IPS-NIHi7 (cell line): Measurements from ENCODE around the gene CALCOCO1.
"Not testable (repeated sequence)": the region's sequence is repeated elsewhere in the genome, so short reads cannot be mapped to it uniquely, and the experiment has no call there.

Source experiments
- DNase-seq: peaks from one replicate; pipeline ENCODE4 v3.0.0; 2012; ENCODE audit warnings: mixed read lengths; ENCODE audit errors: extremely low spot score

The CALCOCO1 gene

DNA sequence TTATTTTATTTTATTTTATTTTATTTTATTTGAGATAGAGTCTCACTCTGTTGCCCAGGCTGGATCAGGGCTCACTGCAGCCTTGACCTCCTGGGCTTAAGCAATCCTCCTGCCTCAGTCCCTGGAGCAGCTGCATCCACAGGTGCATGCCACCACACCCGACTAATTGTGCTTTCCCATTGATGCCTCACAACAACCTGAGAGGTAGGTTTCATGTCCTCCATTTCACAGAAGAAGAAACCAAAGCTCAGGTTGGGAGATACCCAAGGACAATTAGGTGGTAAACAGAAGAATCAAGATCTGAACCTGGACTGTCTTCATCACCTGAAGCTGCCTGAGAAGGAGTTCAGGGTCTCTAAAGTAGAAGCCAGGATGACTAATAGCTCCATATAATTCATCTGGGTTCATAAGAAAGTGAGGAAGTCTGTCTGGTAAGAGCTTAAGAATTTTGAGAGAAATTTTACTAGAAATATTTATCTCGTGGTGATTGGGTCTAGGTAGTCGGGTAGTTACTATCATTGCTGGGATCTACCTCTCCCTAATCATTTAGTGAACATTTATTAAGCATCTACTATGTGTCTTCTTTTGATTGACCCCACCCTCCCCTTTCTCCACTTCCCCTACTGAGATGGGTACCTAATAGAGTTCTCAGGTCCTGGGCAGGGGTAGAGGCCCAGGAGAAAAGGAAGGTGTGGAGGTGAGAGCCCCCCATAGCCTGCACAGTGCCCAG is 28.1 kb downstream of the CALCOCO1 start:
- DNase-seq, result no peak

- no peak for DNase-seq
These were observed 30.5 kb downstream of the CALCOCO1 start for GRCh38 chr12:53696655-53697331.

- peak; percentile 99 for DNase-seq
These were observed 31.0 kb downstream of the CALCOCO1 start for GRCh38 chr12:53696285-53696654.

- peak; percentile 67 for DNase-seq
These were observed 31.8 kb downstream of the CALCOCO1 start for GRCh38 chr12:53695152-53696145.

GRCh38 chr12:53694756-53695151 is 32.5 kb downstream of the CALCOCO1 start:
- DNase-seq, result peak; percentile 47

- DNase-seq, result no peak
These were observed 39.1 kb downstream of the CALCOCO1 start for GRCh38 chr12:53688134-53688533.

DNA sequence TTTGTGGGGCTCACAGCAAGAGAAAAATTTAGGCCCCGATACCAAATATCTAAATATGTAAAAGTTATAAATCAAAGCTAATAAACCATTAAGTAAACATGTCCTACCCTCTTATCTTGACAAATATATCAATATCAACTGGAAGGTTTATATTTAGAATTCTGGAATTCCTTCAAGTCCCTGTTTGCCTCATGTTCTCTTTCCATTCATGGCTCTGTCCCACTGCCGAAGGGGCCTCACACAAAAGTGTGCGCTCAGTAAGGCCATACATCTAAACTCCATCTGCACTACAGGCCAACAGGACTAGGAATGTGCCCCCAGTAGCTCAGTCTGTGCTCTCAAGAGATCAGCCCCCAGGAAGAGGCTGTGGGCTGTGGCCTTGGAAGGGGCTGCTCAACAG is 40.8 kb downstream of the CALCOCO1 start:
- DNase-seq, result no peak

DNA sequence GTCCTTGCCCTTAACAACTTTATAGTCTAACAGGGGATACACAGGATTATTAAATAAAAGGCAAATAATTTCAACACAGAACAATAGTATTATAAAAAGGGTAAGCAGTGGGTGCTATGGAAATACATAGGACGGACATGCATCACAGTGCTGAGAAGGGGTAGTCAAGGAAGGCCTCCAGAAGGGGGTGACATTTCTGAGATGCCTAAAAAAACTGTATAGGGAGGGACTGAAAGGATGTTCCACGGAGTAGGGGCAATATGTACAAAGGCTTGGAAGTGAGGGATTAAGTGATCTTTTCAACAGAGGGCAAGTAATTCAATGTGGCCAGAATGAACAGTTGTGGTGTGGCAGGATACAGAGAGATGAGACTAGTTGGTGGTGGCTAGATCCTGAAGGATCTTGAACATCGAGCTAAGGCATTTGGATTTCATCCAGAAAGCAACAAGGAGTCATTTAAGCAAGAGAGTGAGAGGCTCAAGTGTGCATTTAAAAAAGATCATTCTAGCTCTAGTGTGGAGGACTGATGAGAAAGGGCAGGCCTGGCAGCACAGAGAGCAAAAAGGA is 42.5 kb downstream of the CALCOCO1 start:
- DNase-seq, result no peak

- no peak for DNase-seq
These were observed 43.3 kb downstream of the CALCOCO1 start for GRCh38 chr12:53683983-53684382.

DNA sequence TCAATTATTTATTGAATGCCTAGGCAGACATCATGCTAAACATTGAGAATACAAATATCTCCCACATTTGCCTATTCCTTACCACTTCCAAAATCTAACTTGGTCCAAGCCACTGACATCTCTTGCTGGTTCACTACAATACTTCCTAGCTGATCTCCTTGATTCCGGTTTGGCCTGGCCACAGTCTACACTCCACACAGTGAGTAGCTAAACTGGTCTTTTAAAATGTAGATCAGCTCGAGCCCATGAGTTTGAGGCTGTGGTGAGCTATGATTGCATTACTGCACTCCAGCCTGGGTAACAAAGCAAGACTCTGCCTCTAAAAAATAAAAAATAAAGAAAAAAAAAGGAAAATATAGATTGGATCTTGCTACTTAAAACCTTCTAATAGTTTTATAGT is 43.8 kb downstream of the CALCOCO1 start:
- no peak for DNase-seq

GRCh38 chr12:53680061-53680460 is 47.2 kb downstream of the CALCOCO1 start:
- not testable (repeated sequence) for DNase-seq

- DNase-seq, result no peak
These were observed 49.5 kb downstream of the CALCOCO1 start for GRCh38 chr12:53677800-53678148.

DNA sequence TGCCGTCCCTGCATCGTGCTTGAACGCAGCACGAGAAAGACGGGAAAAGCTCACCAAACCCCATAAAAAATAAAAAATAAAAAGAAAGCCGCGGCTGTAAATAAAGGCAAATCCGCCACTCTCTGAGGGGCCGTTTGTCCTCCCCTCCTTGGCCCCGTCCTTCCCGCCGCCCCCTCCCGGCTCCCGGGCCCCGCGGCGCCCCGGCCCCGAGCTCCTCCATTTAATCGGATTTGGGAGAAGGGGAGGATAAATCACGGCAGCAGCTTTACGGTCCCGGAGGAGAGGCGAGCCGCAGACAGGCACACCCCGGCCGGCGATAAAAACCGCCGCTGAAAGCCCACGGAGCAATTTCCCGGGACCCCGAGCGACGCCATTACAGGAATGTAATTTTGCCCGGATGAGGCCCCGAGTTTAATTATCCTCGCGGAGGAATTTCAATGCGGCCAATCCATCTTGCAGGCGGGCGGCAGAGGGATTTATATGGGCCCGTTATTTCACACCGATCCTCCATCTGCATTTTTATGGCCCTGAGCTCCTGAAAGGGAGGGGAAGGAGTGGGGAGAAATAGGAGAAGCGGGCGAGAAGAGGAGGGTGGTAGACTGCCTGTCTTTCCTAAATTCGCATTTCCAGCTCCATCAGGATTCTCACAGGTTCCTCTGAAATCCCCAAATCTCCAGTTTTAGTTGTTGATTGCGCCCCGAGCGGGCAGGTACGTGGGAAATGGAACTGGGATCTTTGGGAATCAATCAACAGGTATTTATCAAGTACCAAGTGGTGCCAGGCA is 50.0 kb downstream of the CALCOCO1 start:
- DNase-seq, result peak; percentile 37

DNA sequence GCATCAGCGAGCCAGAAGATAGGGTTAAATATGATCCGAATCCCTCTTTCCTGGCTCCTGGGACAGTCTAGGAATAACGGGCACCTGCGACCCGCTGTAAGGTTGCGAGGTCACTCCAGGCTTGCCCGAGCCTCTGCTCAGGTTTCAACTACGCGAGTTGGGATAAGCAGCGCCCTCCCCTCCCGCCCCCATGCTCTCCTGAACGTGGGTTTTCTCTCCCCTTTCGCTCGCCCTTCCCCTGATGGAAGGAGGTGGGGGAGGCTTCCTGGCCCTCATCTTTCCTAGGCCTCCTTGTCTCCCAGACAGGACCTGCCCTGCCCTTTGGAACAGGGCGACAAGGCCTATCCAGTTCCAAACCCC is 50.6 kb downstream of the CALCOCO1 start:
- DNase-seq, result peak; percentile 60

DNA sequence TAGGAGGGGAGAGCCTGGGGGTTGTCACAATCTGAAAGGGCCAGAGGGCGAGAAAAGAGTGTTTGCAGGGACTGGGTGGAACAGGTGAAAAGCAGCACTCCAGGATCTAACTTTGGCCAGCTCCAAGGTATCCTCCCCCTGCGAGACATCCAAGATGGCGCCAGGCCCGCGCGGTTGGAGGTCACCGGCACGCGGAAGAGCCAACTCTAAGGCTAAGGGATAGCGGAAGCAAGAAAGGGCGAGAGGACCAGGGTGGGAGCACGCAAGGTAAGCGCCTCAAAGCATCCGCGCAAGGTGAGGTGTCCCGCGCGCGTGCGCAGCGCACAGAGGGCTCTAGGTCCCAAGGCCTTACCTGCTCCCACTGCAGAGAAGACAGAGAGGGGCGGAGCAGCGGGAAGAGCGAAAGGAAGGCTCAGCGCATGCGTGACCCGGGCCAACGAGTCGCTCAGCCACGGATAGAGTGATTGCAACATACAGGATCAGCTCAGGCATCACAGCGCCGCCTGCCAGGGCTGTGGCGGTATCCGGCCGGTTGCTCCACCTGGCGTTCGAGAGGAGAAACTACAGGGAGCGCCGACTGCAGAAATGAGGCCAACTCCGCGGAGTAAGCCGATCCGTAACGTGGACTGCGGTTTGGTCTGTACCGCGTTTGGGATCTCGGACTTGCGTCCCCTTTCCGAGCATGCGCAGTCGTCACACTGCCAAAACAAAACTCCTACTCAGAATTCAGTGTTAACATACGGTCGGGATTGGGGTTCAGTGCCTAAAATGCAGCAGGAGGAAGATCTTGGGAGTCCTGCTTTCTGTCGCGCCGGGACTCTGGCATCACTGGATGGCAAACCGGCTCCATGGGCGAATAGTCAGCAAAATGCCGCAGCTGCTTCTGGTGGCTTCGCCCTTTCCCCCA is 51.3 kb downstream of the CALCOCO1 start, which contains the start of gene ATP5MC2:
TSS of gene ATP5MC2 (minus strand) at position 383 of the 907 bp plus-strand sequence. CDS start 3,469 bp downstream, outside the sequence.
- DNase-seq, result peak; percentile 98

DNA sequence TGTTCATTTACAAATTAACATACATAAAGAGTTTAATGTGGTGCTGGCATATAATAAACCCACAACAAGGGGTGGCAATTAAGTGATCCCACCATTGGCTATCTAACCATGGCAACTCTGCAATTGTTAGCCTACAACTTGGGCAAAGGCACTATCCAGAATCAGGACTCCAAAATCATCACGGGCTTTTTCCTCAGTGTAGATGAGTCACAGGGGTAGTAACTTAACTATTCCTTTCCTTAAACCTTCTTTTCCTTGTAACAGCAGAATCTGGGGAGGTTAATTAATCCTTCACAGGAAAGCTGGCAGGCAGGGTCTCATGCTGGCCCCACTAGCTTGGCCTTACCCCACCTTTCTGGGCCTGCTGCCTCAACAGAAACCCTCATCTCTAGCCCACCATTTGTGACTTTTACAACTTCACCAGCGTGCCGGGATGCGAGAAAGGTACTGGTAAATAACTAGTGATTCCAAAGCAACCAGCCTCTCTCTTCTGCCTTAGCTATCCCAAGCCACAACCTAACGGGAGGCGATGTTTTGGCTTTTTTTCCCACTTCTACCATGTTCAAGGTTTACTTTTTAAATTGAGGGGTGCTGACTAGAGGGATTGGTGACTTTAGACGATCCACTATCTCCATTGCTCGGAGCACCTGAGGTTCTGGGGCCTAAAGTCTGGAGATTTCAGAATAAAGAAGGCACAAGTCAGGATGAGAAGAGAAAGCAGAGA is 52.1 kb downstream of the CALCOCO1 start:
- DNase-seq, result no peak

DNA sequence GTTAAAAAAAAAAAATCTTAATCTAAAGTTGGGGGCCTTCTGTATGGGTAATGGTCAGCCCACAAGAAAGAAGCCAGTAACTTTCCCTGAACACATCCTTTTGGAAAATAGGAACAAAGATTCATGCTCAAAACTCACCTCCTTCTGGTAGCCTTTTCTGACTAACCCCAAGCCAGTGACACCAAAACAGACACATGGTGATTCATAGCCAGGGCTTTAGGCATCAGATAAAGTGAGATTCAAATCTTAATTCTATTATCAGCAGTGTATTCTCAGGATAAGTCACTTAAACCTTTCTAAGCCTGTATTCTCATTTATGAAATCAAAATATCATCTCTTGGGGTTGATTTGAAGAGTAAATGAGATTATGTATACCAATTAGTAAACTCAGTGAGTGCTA is 56.3 kb downstream of the CALCOCO1 start:
- no peak for DNase-seq

DNA sequence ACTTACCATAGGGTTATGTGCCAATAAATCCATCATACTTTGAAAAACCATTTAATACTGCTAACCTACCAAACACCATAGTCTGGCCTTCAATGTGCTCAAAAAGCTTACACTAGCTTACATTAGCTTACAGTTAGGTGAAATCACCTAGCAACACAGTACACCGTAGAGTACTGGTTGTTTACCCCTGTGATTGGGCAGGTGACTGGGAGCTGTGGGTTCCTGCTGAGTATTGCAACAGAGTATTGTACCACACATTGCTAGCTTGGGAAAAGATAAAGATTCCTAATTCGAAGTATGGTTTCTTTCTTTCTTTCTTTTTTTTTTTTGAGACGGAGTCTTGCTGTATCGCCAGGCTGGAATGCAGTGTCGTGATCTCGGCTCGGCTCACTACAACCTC is 56.9 kb downstream of the CALCOCO1 start:
- no peak for DNase-seq

- DNase-seq, result no peak
These were observed 60.2 kb downstream of the CALCOCO1 start for GRCh38 chr12:53667080-53667479.
